Ovary (tissue), 9 donors: ENCODE data around the gene NCKAP1. TPM values are rescaled to one million over a fixed set of nuclear protein-coding genes. Genes with fewer than 3 reads are reported as not detected.

Experiments
- DNase-seq, 5 donors: peaks; one replicate each; pipeline ENCODE4 v3.0.0-alpha.2; 2019 to 2020
- H3K27ac ChIP-seq, 2 donors: fragments of 200-600 bp; one replicate each; pipeline versions ENCODE4 v1.5.1 to v1.8.0; 2019 to 2022
- H3K27me3 ChIP-seq: fragments of 200-600 bp; one replicate; pipeline ENCODE4 v1.8.0; 2022
- H3K36me3 ChIP-seq: fragments of 200-600 bp; sonication (generic); one replicate; pipeline ENCODE4 v1.5.1; 2019
- H3K4me1 ChIP-seq: one replicate; pipeline ENCODE4 v1.8.1; 2013; ENCODE audit warnings: mild to moderate bottlenecking, moderate library complexity; ENCODE audit not compliant: insufficient read depth
- H3K4me3 ChIP-seq: fragments of 200-600 bp; sonication (generic); one replicate; pipeline ENCODE4 v1.5.1; 2017
- H3K9me3 ChIP-seq, 2 donors: fragments of 200-600 bp in 1 of 2; sonication (generic) in 1 of 2; one replicate each; pipeline versions ENCODE4 v1.5.1 to v1.8.1; 2013 to 2019; ENCODE audit warnings: mild to moderate bottlenecking in 1 of 2, moderate library complexity in 1 of 2
- EP300 ChIP-seq: sonication (generic); formaldehyde crosslinking; IDR thresholded peaks from one replicate; pipeline ENCODE4 v1.6.1; 2017; ENCODE audit warnings: antibody characterized with exemption
- POLR2A ChIP-seq: fragments of 450-650 bp; IDR thresholded peaks from one replicate; pipeline ENCODE4 v1.6.1; 2017; ENCODE audit warnings: antibody characterized with exemption, mild to moderate bottlenecking, moderate library complexity
- WGBS, 3 donors: extraction: QIAGEN DNeasy Blood & Tissue Kit in 1 of 3; methylation state at CpG; one replicate each; pipeline versions ENCODE4 v1.1.5 to v1.1.7; 2013 to 2017; 5-methylcytosine and 5-hydroxymethylcytosine counted together
- intact Hi-C, 4 donors: fragments of 100-400 bp; cut with DNase I; formaldehyde crosslinking; loops; one replicate each; pipeline versions ENCODE4 v1.11.0 to v1.15.1; 2022 to 2023
- polyA plus RNA-seq, 2 donors: library from polyadenylated mRNA; stranded (reverse); fragments of 200-250 nt in 1 of 2; fragments of 350-450 nt in 1 of 2; fragmentation: Illumina TruSeq in 1 of 2; extraction: RNeasy Lipid Tissue Mini Kit (QIAGEN cat#74804) in 1 of 2; gene quantifications; one replicate each; pipeline ENCODE4 v1.2.3, GENCODE V29; 2013 to 2014
- total RNA-seq, 7 donors: library from RNA; depleted of rRNA in 2 of 7; stranded (reverse); fragments of >200 nt in 2 of 7; fragmentation: NEBNext Ultra II Directional in 3 of 7; extraction: Animal tissue kit (Norgen Biotek cat#: 25700) in 3 of 7; gene quantifications; one replicate each; pipeline versions ENCODE4 v1.1.0 to v1.2.4, GENCODE V29; 2016 to 2023
- TF ChIP-seq, protein P1 (sequence below), 3 donors: fragments of 450-650 bp in 2 of 3; fragments of 200-600 bp in 1 of 3; IDR thresholded peaks; one replicate each; pipeline versions ENCODE4 v1.5.1 to v1.8.0; 2016 to 2022; ENCODE audit warnings: antibody characterized with exemption in 3 of 3, mild to moderate bottlenecking in 1 of 3
- donor health status: DM: no; HTN: no; CAD: no; lungs with moderate emphysema.
- donor health status: DM: no; HTN: no; CAD: no.
- donor health status: Bipolar disorder and iron deficiency.
- donor health status: DM: yes; HTN: yes; CAD: no.
- donor health status: DM: no; HTN: no; CAD: no.
- donor health status: DM: yes; HTN: yes; CAD: no.

The NCKAP1 gene
- total and polyA plus RNA-seq, 9 donors: 59.9 to 122 (median 100) TPM

DNA sequence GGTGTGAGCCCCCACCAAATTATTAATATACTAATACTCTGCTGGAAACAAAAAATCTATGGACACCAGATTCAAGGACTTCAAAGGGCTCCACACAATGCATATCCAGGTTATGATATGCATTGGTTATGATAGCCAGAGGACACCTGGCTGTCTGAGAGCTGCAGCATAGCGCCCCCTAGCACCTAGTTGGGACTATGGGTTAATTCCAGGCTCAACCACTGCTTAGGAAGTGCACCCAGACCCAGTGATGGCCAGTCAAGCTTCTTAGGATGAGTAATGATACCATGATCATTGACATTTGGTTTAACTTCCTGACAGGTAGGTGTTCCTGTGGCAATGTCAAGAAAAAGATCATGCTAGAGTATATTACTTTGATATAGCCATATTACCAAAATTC is 168.0 kb downstream of the NCKAP1 start:
- peaks cover 3% of the 10 kb centered on the region for H3K4me1 ChIP-seq
- no peak overlapping the region for H3K27ac ChIP-seq
- H3K36me3 ChIP-seq: no peaks in the 10 kb centered on the region
- H3K27me3 ChIP-seq: no peaks in the 10 kb centered on the region
- TF ChIP-seq, protein P1, sequence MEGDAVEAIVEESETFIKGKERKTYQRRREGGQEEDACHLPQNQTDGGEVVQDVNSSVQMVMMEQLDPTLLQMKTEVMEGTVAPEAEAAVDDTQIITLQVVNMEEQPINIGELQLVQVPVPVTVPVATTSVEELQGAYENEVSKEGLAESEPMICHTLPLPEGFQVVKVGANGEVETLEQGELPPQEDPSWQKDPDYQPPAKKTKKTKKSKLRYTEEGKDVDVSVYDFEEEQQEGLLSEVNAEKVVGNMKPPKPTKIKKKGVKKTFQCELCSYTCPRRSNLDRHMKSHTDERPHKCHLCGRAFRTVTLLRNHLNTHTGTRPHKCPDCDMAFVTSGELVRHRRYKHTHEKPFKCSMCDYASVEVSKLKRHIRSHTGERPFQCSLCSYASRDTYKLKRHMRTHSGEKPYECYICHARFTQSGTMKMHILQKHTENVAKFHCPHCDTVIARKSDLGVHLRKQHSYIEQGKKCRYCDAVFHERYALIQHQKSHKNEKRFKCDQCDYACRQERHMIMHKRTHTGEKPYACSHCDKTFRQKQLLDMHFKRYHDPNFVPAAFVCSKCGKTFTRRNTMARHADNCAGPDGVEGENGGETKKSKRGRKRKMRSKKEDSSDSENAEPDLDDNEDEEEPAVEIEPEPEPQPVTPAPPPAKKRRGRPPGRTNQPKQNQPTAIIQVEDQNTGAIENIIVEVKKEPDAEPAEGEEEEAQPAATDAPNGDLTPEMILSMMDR (IDR thresholded peaks at IDR 0.05): no peak
- TF ChIP-seq POLR2A: no peak
- no peak for TF ChIP-seq EP300
- H3K4me3 ChIP-seq: no peak overlapping the region
- no peak for DNase-seq
- intact Hi-C loops: no loop called here
- 7 to 24% (median 13%) methylated on average over 1 of the region's 1 CpG for WGBS, 3 donors
- H3K9me3 ChIP-seq: no peaks in the 10 kb centered on the region

DNA sequence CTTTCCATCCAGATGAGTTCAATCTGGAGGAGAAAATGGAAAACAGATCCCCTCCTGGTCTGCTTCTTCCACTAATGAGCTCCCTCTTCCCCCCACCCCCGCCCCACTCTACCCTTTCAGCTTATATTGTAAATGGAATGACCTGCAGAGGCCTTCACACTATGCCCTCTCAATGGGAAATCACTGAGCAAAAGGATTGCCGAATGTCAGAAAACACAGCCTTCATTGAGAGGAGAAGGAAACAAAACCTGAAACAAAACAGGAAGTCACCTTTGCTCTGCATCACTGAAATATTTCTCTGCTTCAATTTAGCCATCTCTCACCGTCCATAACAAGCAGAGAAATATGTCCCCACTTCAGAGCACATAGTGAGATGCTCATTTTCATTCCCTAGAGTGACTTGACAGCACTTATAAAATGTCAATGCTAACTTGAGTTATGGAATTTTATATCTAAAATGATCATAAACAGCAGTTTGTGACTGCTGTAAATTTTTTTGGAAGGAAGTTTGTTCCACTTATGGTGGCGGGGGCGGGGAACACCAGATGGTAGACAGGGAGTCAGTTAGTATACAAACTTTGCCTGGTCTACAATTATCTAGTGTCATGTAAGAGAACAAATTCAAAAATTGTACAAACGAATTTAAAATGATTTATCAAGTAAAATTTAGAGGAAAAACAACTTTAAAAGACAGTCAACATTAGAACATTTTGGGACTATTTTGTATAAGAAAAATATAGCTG is 170.0 kb downstream of the NCKAP1 start:
- no peaks in the 10 kb centered on the region for H3K9me3 ChIP-seq
- intact Hi-C loops: no loop called here
- H3K27ac ChIP-seq: no peak overlapping the region
- no peaks in the 10 kb centered on the region for H3K36me3 ChIP-seq
- H3K27me3 ChIP-seq: no peaks in the 10 kb centered on the region
- no peak overlapping the region for H3K4me3 ChIP-seq
- H3K4me1 ChIP-seq: peaks cover 3% of the 10 kb centered on the region
- no peak for DNase-seq
- 62 to 69% (median 65%) methylated on average over 6 of the region's 6 CpGs for WGBS, 3 donors
- TF ChIP-seq, protein P1 (IDR thresholded peaks at IDR 0.05): no peak
- TF ChIP-seq POLR2A (no peak), EP300 (no peak)

DNA sequence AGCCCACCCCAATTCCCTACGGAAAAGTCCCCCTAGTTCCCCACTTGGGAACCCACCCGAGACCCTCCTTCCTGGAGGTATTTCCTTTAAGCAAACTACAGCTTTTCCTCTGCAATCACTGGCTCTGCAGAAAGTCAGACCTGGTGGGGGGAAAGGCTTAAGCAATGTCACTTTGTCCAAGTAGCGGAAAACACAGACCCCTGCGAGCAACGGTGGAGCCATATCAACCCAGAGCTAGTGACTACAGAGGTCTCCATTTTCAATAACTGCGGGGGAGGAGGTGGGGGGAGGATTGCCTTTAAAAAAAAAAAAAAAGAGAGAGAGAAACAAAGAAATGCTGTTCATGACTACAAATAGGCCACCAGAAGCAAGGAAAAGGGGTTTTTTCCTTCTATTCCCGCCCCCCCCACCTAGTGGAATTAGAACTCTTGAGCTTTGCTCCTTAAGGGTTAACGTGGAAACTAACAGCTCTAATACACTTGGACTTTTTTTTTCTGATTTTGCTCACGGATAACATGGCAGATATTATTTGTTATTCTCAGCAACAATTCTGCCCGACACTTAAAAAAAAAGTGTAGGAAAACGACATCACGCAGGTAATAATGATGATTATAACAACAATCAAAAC is 170.7 kb downstream of the NCKAP1 start:
- no peaks in the 10 kb centered on the region for H3K36me3 ChIP-seq
- intact Hi-C loops: no loop called here
- peak overlapping the region; percentile 50 for H3K4me3 ChIP-seq
- peak overlapping the region in 1 of 2 donors; percentile 54 for H3K27ac ChIP-seq
- no peaks in the 10 kb centered on the region for H3K27me3 ChIP-seq
- H3K9me3 ChIP-seq: no peaks in the 10 kb centered on the region
- DNase-seq: no peak
- peaks cover 3% of the 10 kb centered on the region for H3K4me1 ChIP-seq
- WGBS, 3 donors: 40 to 50% (median 49%) methylated on average over 12 of the region's 12 CpGs
- TF ChIP-seq, protein P1 (IDR thresholded peaks at IDR 0.05): no peak
- no peak for TF ChIP-seq POLR2A
- TF ChIP-seq EP300: no peak

DNA sequence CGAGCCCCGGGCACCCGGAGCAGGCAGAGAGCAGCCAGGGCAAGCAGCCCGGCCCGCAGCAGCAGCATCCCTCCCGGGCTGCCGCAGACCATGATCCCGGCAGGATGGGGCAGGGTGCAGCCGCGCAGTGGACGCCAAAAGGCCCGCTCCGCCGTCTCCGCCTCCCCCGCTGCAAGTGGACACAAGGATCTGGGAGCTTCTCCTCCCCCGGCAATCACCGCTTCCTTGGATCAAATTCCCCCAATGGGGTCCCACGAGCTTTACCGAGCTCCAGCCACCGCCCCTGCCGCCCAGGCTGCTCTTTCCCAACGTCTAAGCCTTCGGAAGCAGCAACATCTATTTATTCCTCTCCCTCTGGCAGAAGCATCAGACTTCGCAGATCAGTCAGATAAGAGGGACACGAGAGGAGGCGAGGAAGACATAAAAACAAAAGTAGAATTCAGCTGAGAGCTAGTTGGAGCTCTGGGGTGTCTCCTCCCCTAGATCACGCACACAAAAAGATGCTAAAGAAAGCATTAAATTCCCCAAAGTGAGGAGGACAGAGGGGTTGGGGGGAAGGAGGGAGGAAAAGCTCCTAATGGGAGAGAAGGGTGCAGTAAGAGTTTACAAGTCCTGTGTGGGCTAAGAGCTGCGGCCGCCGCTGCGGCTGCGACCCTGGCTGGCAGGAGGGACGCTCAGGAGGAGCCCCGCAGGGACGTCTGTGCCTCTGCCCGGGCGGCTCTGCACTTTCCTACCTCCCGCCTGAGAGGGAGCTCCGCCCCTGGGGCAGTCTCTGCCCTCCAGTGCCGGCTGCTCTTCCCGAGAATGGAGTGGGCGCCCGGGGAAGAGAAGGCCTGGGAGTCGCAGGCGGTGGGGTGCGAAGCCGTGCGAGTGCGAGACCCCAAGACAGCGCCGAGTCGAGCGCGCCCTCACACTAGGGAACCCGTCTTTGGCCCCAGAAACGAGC is 171.5 kb downstream of the NCKAP1 start, which contains the start of gene FRZB:
Gene FRZB, minus strand, starts transcription at position 177 of the 946 bp plus-strand sequence. Its CDS starts 85 bp downstream, at position 92.
- Histone ChIP-seq H3K27me3 (no peaks in the 10 kb centered on the region), H3K27ac (peak within 1 kb of the TSS in 1 of 2 donors; percentile 54), H3K36me3 (no peaks in the 10 kb centered on the region), H3K4me1 (peaks cover 5% of the 10 kb centered on the region), H3K9me3 (no peaks in the 10 kb centered on the region), H3K4me3 (peak within 1 kb of the TSS; percentile 50)
- WGBS, 3 donors: 1 to 2% (median 1%) methylated on average over 55 to 57 of the region's 57 CpGs
- TF ChIP-seq, protein P1 (IDR thresholded peaks at IDR 0.05): no peak
- peak; percentile 73 to 84 (median 80) for DNase-seq
- intact Hi-C loops: no loop called here
